Sigmoid colon (tissue), 7 donors: Measurements from ENCODE around the gene AGA. TPM values are rescaled to one million over a fixed set of nuclear protein-coding genes. Genes with fewer than 3 reads are reported as not detected.

Experiments used
- DNase-seq: peaks from one replicate; pipeline ENCODE4 v3.0.0-alpha.2; 2019
- H3K27ac ChIP-seq, 4 donors: fragments of 200-600 bp; sonication (generic); one replicate each; pipeline ENCODE4 v1.5.1; 2016 to 2019; ENCODE audit warnings: mild to moderate bottlenecking in 1 of 4
- H3K27me3 ChIP-seq, 3 donors: fragments of 200-600 bp; sonication (generic); one replicate each; pipeline ENCODE4 v1.5.1; 2019; ENCODE audit warnings: mild to moderate bottlenecking in 1 of 3
- H3K36me3 ChIP-seq, 4 donors: fragments of 200-600 bp; sonication (generic); one replicate each; pipeline ENCODE4 v1.5.1; 2016 to 2019
- H3K4me1 ChIP-seq, 4 donors: fragments of 200-600 bp; sonication (generic); one replicate each; pipeline ENCODE4 v1.5.1; 2017 to 2019
- H3K4me3 ChIP-seq, 4 donors: fragments of 200-600 bp; sonication (generic); one replicate each; pipeline ENCODE4 v1.5.1; 2017 to 2019; ENCODE audit warnings: mild to moderate bottlenecking in 2 of 4, moderate library complexity in 1 of 4
- H3K9me3 ChIP-seq, 4 donors: fragments of 200-600 bp in 3 of 4; sonication (generic) in 3 of 4; one replicate each; pipeline versions ENCODE4 v1.5.1 to v1.6.1; 2013 to 2019
- CTCF ChIP-seq, 4 experiments: fragments of 450-650 bp in 3 of 4; fragments of 200-600 bp in 1 of 4; IDR thresholded peaks; one replicate each; pipeline ENCODE4 v1.5.1; 2016 to 2019; ENCODE audit warnings: antibody characterized with exemption in 4 of 4, mild to moderate bottlenecking in 3 of 4, moderate library complexity in 2 of 4
- EP300 ChIP-seq, 4 donors: sonication (generic); formaldehyde crosslinking; IDR thresholded peaks; one replicate each; pipeline ENCODE4 v1.6.1; 2017; ENCODE audit warnings: antibody characterized with exemption in 4 of 4
- POLR2A ChIP-seq, 2 donors: fragments of 450-650 bp; IDR thresholded peaks; one replicate each; pipeline ENCODE4 v1.6.1; 2016; ENCODE audit warnings: antibody characterized with exemption in 2 of 2, mild to moderate bottlenecking in 2 of 2, moderate library complexity in 2 of 2
- POLR2AphosphoS5 ChIP-seq, 4 donors: sonication (generic); formaldehyde crosslinking; IDR thresholded peaks; one replicate each; pipeline ENCODE4 v1.6.1; 2017; ENCODE audit warnings: antibody characterized with exemption in 4 of 4
- WGBS, 2 donors: extraction: QIAGEN DNeasy Blood & Tissue Kit; methylation state at CpG; one replicate each; pipeline ENCODE4 v1.1.7; 2013; 5-methylcytosine and 5-hydroxymethylcytosine counted together
- intact Hi-C: fragments of 100-400 bp; cut with DNase I; formaldehyde crosslinking; loops from one replicate; pipeline ENCODE4 v1.15.1; 2023
- polyA plus RNA-seq, 3 donors: library from polyadenylated mRNA; stranded (reverse); fragments of 200-250 nt; gene quantifications; one replicate each; pipeline ENCODE4 v1.2.3, GENCODE V29; 2013
- total RNA-seq, 4 donors: library from RNA; depleted of rRNA; stranded (reverse); fragments of >200 nt; gene quantifications; one replicate each; pipeline ENCODE4 v1.1.0, GENCODE V29; 2016
- donor health status: healthy with polysubstance abuse.
- donor health status: Bipolar disorder and iron deficiency.
- donor health status: healthy.

AGA gene
- total and polyA plus RNA-seq, 7 donors: 7.2 to 24.9 (median 13.9) TPM

GRCh38 chr4:177403746-177404145 is 38.5 kb downstream of the AGA start:
- no peaks in the 10 kb centered on the region for H3K27me3 ChIP-seq
- H3K9me3 ChIP-seq: no peaks in the 10 kb centered on the region
- intact Hi-C loops: no loop called here
- DNase-seq: no peak
- H3K36me3 ChIP-seq: no peaks in the 10 kb centered on the region
- WGBS, 2 donors: 54 to 75% methylated on average over 6 of the region's 6 CpGs
- no peak for TF ChIP-seq EP300 (IDR thresholded peaks at IDR 0.05)
- no peak for TF ChIP-seq POLR2AphosphoS5 (IDR thresholded peaks at IDR 0.05)
- H3K4me3 ChIP-seq: no peak overlapping the region
- H3K4me1 ChIP-seq: no peaks in the 10 kb centered on the region
- no peak overlapping the region for H3K27ac ChIP-seq

GRCh38 chr4:177401658-177402273 is 40.5 kb downstream of the AGA start:
- Histone ChIP-seq H3K4me1 (no peaks in the 10 kb centered on the region), H3K36me3 (no peaks in the 10 kb centered on the region), H3K9me3 (no peaks in the 10 kb centered on the region), H3K27ac (no peak overlapping the region), H3K4me3 (no peak overlapping the region), H3K27me3 (no peaks in the 10 kb centered on the region)
- TF ChIP-seq CTCF (IDR thresholded peaks at IDR 0.05) (no peak), POLR2AphosphoS5 (IDR thresholded peaks at IDR 0.05) (no peak)
- intact Hi-C loops: no loop called here
- 77 to 83% methylated on average over 5 of the region's 5 CpGs for WGBS, 2 donors
- no peak for DNase-seq

- Histone ChIP-seq H3K9me3 (no peaks in the 10 kb centered on the region), H3K36me3 (no peaks in the 10 kb centered on the region), H3K27me3 (no peaks in the 10 kb centered on the region), H3K27ac (no peak overlapping the region), H3K4me1 (no peaks in the 10 kb centered on the region), H3K4me3 (no peak overlapping the region)
- TF ChIP-seq CTCF (IDR thresholded peaks at IDR 0.05) (no peak), POLR2A (IDR thresholded peaks at IDR 0.05) (no peak), POLR2AphosphoS5 (IDR thresholded peaks at IDR 0.05) (no peak), EP300 (IDR thresholded peaks at IDR 0.05) (no peak)
- intact Hi-C loops: no loop called here
- 74 to 80% methylated on average over 2 of the region's 2 CpGs for WGBS, 2 donors
- DNase-seq: no peak
Observed at GRCh38 chr4:177400030-177400429, 42.2 kb downstream of the AGA start.

GRCh38 chr4:177396352-177396751 is 45.9 kb downstream of the AGA start:
- TF ChIP-seq CTCF (IDR thresholded peaks at IDR 0.05) (no peak), POLR2A (IDR thresholded peaks at IDR 0.05) (no peak)
- H3K27me3 ChIP-seq: no peaks in the 10 kb centered on the region
- H3K27ac ChIP-seq: no peak overlapping the region
- intact Hi-C loops: no loop called here
- no peaks in the 10 kb centered on the region for H3K36me3 ChIP-seq
- H3K4me3 ChIP-seq: no peak overlapping the region
- H3K9me3 ChIP-seq: no peaks in the 10 kb centered on the region
- no peak for DNase-seq
- H3K4me1 ChIP-seq: no peaks in the 10 kb centered on the region
- 74 to 81% methylated on average over 2 of the region's 2 CpGs for WGBS, 2 donors

- H3K9me3 ChIP-seq: no peaks in the 10 kb centered on the region
- no peaks in the 10 kb centered on the region for H3K27me3 ChIP-seq
- no peaks in the 10 kb centered on the region for H3K36me3 ChIP-seq
- TF ChIP-seq EP300 (IDR thresholded peaks at IDR 0.05) (no peak), CTCF (IDR thresholded peaks at IDR 0.05) (no peak)
- H3K4me3 ChIP-seq: no peak overlapping the region
- no peak overlapping the region for H3K27ac ChIP-seq
- no peak for DNase-seq
- 52 to 68% methylated on average over 8 of the region's 8 CpGs for WGBS, 2 donors
- intact Hi-C loops: no loop called here
- H3K4me1 ChIP-seq: no peaks in the 10 kb centered on the region
Observed at GRCh38 chr4:177393236-177393635, 49.0 kb downstream of the AGA start.
